T1000 (cell line): Measurements from ENCODE around the gene TMEM141.
"Not testable (repeated sequence)": the region's sequence is repeated elsewhere in the genome, so short reads cannot be mapped to it uniquely, and the experiment has no call there.

ENCODE experiments used
- DNase-seq: peaks from one replicate; lab custom pipeline; 2025; ENCODE audit warnings: mixed read lengths; lab: John Stamatoyannopoulos, UW

Gene TMEM141

GRCh38 chr9:136794281-136794999, 3.3 kb downstream of the TMEM141 start:
- DNase-seq = no peak

- DNase-seq = no peak
Observed at GRCh38 chr9:136795000-136795348, 3.8 kb downstream of the TMEM141 start.

DNA sequence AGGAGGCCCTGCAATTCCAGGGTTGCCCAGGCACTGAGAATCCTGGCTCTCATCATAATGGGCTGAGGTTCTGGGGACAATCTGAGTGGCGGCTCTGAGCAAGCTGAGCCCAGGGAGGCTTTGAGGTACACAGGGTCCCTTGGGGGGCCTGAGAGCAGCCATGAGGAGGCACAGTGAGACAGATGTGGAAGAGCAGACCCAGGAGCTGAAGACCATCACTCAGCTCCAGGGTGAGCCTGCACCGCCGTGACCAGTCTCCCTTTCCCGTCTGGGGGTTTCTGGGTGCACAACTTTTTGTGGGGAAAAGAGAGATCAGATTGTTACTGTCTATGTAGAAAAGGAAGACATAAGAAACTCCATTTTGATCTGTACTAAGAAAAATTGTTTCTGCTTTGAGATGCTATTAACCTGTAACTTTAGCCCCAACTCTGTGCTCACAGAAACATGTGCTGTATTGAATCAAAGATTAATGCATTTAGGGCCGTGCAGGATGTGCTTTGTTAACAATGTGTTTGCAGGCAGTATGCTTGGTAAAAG, 5.2 kb downstream of the TMEM141 start, which contains the start of gene CCDC183:
Gene CCDC183 (plus strand): TSS at position 101 of the 537 bp plus-strand sequence. CDS start 60 bp downstream, at position 161.
- DNase-seq = no peak

- DNase-seq = not testable (repeated sequence)
Observed at GRCh38 chr9:136796775-136797347, 5.7 kb downstream of the TMEM141 start.

DNA sequence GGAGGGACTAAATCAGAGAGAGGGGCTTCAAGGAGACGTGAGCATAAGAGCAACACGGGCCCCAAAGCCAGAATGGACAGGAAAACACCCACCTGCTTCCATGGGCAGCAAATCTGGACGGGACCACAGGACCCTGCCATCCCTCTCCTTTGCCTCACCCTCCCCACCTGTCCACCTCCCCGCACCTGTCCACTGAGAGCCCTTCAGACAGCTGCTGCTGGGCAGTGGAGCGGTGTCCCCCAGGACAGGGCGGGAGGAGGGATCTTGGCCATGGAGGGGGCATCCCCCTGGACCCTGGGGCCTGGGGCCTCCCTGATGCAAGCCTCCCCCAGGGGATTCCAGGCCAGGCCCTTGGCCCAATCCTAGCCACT, 7.5 kb downstream of the TMEM141 start:
- DNase-seq = no peak

DNA sequence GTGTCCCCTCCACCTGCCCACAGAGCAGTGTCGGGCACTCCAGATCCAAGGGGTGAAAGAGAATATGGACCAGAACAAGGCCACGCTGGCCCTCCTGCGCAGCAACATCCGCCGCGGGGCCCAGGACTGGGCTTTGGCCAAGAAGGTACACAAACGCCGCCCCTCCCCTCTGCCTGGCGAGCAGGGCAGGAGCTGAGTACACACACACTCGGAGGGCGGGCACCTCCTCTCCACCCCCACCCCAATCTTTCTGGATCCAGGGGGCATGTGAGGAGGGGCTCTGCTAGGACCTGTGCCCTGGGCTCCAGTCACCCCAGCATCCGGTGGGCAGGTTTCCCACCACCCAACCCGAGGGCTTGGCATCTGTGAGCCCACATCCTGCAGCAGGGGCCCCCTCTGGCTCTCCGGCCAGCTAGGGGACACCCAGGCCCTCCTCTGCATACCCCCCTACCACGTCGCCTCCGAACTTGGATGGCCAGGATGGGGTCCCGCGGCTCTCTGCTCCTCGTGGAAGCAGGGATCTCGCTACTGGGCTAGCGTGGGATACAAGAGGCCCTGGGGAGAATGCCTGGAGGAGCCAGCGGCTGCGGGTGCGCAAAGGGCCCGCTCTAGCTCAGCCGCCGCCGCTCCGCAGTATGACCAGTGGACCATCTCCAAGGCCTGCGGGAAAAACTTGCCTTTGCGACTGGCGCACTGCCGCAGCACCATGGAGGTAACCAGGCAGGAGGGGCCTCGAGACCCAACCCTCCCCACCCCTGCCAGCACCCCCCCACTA, 8.1 kb downstream of the TMEM141 start:
- no peak for DNase-seq

DNA sequence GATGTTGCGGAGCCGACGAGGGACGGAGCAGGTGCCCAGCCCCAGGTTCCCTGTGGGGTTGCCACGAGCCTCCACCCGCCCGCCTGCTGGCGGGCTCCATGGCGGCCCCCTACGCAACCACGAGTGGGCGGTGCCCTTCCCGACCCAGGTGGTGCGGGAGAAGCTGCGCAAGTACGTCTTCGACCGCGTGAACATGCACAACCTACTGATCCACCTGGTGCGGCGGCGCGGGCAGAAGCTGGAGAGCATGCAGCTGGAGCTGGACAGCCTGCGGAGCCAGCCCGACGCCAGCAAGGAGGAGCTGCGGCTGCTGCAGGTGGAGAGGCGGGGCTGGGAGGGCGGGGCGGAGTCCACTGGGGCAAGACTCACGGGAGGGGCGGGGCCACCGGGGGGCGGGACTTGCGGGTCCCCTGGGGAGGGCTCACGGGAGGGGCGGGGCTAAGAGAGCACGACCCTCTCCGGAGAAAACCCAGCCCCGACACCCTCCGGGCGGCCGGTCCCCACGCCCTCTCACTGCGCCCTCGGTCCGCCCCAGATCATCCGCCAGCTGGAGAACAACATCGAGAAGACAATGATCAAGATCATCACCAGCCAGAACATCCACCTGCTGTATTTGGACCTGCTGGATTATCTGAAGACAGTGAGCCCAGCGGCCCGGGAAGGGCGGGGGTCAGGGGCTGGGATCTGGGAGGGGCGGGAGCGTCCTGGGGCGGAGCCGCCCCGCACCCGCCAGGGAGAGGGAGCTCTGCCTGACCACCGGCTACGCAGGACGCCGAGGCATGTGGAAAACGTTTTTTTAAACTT, 8.9 kb downstream of the TMEM141 start:
- peak; percentile 49 for DNase-seq

DNA sequence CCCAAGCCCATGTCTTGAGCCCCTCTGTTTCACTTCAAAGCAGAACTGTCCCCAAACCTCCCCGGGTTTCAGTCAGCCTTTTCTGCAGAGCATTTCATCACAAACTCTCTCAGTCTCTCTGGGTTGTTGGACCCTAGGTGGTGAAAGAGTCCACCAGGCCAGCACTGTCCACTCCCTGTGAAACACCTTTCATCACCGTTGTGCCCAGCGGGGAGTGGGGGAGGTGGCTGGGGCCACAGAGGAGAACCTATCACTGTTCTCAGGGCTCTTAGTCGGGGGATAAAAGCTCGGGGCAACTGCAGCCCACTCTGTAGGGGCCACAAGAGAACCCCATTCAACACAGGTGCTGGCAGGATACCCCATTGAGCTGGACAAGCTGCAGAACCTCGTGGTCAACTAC, 11.2 kb downstream of the TMEM141 start:
- DNase-seq = no peak

GRCh38 chr9:136803009-136803550, 11.9 kb downstream of the TMEM141 start:
- not testable (repeated sequence) for DNase-seq

- DNase-seq = no peak
Observed at GRCh38 chr9:136803551-136804508, 12.7 kb downstream of the TMEM141 start.

- DNase-seq = no peak
Observed at GRCh38 chr9:136804509-136805206, 13.5 kb downstream of the TMEM141 start.

DNA sequence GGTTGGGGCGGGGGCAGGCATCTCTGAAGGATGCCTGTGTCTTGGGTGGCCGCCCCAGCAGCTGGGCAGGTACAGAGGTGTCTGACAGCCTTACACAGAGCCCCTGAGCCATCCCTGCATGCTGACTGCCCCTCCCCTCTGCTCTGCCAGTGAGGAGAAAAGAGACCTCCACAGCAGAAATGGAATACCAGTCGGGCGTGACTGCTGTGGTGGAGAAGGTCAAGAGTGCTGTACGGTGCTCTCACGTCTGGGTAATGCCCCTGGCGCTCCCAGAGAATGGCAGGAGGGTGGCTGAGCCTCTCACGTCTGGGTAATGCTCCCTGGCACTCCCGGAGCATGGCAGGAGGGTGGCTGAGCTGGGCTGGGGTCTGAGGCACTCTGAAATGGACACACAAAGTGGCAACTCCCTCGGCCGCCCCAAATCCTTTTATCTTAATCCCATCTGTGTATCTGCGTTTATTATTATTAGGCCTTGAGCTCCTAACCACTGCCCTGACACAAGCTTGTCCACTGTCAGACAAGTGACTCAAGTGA, 14.1 kb downstream of the TMEM141 start:
- DNase-seq = no peak

- no peak for DNase-seq
Observed at GRCh38 chr9:136806067-136806466, 14.9 kb downstream of the TMEM141 start.

DNA sequence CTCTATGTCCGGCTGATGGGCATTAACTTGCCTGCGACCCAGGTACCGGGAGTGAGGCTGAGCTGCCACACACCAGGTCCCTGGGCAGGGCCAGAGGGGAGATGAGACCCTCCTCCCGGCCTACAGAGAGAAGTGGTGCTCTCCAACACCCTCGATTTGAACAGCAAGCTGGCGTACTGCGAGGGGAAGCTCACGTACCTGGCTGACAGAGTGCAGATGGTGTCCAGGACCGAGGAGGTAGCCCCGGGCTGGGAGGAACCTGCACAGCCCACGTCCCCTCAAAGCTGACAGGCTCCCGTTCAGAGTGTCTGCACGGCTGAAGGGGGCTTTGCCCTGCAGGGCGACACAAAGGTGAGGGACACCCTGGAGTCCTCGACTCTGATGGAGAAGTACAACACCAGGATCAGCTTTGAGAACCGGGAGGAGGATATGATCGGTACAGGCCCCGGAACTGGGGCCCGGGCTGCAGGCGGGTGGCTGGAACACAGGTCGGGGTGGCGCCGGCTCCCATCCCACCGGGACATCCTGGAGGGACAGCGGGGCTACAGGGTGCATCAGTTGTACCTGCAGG, 15.6 kb downstream of the TMEM141 start:
- no peak for DNase-seq

DNA sequence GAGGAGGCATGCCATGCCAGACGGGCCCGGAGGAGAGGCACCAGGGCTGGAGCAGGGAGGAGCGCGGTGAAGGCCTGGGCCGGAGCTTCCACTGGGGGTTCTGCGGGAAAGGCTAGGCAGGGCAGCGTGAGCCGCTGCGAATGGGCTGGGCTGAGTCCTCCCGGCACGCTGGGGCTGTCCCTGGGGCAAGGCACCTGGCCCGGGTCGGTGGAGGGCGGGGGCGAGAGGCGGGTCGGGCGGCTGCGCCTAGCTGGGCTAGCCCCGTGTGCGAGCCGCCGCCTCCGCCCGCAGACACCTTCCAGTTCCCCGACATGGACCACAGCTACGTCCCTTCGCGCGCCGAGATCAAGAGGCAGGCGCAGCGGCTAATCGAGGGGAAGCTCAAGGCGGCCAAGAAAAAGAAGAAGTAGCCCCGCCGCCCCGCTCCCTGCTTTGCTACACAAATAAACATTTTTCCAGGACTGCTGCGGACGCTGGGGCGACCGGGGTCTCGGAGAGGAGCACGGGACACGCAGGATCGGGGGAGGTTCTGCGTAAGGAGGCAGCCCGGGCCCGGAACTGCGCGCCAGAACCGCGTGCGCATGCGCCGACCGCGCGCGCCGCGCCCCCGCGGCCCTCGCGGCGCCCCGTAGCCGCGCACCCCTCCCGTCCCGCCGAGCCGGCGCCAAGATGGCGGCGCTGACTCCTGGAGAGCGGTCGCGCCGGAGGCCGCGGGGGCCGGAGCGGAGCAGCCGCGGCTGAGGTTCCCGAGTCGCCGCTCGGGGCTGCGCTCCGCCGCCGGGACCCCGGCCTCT, 16.3 kb downstream of the TMEM141 start, which contains the start of gene RABL6:
Gene RABL6 (plus strand): TSS at position 668 of the 794 bp plus-strand sequence. CDS start 249 bp downstream, outside the sequence.
- DNase-seq = peak; percentile 56

DNA sequence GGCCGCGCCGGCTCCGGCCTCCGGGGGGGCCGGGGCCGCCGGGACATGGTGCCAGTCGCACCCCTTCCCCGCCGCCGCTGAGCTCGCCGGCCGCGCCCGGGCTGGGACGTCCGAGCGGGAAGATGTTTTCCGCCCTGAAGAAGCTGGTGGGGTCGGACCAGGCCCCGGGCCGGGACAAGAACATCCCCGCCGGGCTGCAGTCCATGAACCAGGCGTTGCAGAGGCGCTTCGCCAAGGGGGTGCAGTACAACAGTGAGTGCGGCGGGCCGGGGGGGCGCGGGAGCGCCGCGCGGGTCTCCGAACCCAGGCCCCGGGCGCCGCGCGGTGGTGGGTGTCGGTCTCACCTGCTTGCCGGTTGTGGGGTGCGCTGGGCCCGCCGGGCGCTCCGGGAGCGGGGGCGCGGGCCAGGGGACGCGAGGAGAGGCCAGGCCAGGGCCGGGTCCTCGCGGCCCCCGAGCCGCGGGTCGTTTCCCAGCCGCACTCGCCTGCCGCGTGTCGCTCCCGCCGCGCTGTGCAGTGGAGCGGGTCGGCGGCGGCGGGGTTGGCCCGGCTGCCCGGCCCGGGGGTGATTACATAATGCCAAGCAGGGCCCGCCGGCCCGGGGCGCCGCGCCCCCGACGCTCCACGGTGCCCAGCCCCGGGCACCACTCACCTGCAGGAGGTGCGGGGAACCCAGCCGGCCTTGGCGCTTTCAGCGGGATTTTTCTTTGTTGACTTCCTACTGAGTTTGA, 17.1 kb downstream of the TMEM141 start:
- DNase-seq = no peak

DNA sequence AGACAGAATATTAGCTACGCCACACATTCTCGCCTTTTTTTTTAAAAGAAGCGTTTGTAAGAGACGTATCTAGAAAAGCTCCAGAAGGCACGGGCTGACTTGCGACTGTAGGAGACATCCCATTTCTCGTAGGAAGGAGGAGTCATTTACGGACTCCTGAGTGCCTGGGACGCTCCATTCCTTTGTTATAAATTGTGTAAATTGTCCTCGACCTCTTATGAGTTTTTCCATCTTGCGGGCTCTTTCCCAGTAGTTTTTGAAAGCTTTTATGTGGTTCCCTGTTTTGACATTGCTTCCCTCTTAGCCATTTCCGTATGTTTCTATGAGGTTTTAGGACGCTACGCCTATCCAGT, 17.6 kb downstream of the TMEM141 start:
- DNase-seq = no peak
